Stomach smooth muscle (tissue), 2 donors: ENCODE results near the gene GNAI2.

Experiments used
- H3K27ac ChIP-seq: one replicate; pipeline ENCODE4 v1.7.0; 2013; ENCODE audit warnings: mild to moderate bottlenecking, low read length, inconsistent platforms
- H3K27me3 ChIP-seq, 2 donors: one replicate each; pipeline ENCODE4 v1.7.0; 2013; ENCODE audit warnings: low read length in 2 of 2; ENCODE audit not compliant: insufficient read depth in 2 of 2, control insufficient read depth in 1 of 2
- H3K36me3 ChIP-seq, 2 donors: one replicate each; pipeline ENCODE4 v1.7.0; 2013; ENCODE audit warnings: low read length in 2 of 2; ENCODE audit not compliant: control insufficient read depth in 2 of 2, insufficient read depth in 2 of 2
- H3K4me1 ChIP-seq: one replicate; pipeline ENCODE4 v1.7.0; 2013; ENCODE audit warnings: low read length; ENCODE audit not compliant: control insufficient read depth, insufficient read depth
- H3K4me3 ChIP-seq, 2 donors: one replicate each; pipeline ENCODE4 v1.7.0; 2013; ENCODE audit warnings: low read length in 2 of 2
- H3K9ac ChIP-seq, 2 donors: one replicate each; pipeline ENCODE4 v1.7.0; 2013; ENCODE audit warnings: low read length in 2 of 2, mild to moderate bottlenecking in 1 of 2
- H3K9me3 ChIP-seq, 2 donors: one replicate each; pipeline ENCODE4 v1.7.0; 2013; ENCODE audit warnings: low read length in 2 of 2; ENCODE audit not compliant: control insufficient read depth in 2 of 2
- donor health status: healthy.
- donor health status: Pancreatic carcinoma.

GNAI2 gene

GRCh38 chr3:50264964-50265485, 29.0 kb downstream of the GNAI2 start:
- no peaks in the 10 kb centered on the region for H3K27me3 ChIP-seq
- H3K27ac ChIP-seq, result peak overlapping the region; percentile 96
- no peaks in the 10 kb centered on the region for H3K36me3 ChIP-seq
- H3K9me3 ChIP-seq, result no peaks in the 10 kb centered on the region
- H3K4me3 ChIP-seq, result peak overlapping the region in 1 of 2 donors; percentile 55
- peaks cover 87% of the 10 kb centered on the region for H3K4me1 ChIP-seq
- peak overlapping the region; percentile 58 to 83 for H3K9ac ChIP-seq

GRCh38 chr3:50265571-50265970, 29.6 kb downstream of the GNAI2 start:
- peak overlapping the region in 1 of 2 donors; percentile 55 for H3K4me3 ChIP-seq
- H3K9me3 ChIP-seq, result no peaks in the 10 kb centered on the region
- peak overlapping the region; percentile 51 to 83 for H3K9ac ChIP-seq
- H3K36me3 ChIP-seq, result no peaks in the 10 kb centered on the region
- peaks cover 85% of the 10 kb centered on the region for H3K4me1 ChIP-seq
- H3K27me3 ChIP-seq, result no peaks in the 10 kb centered on the region
- H3K27ac ChIP-seq, result peak overlapping the region; percentile 96

DNA sequence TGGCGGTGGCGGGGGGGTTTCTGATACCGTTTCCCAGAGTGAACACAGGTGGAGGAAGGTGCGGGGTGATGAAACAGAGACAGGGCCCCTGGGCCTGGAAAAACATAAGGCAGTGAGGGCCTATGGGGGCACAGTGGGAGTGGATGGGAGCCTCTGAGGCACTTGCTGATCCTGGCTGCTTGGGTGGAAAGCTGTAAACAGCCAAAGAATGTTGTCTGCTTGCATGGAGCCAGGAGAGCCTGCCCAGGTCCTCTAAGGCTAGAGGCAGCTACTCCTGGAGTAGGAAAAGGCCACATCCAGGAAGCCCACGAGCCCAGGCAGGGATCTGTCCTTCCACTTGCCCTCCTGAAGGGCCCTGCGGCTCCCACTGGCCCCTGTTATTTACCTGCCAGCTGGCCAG, 30.0 kb downstream of the GNAI2 start:
- Histone ChIP-seq H3K4me3 (peak overlapping the region in 1 of 2 donors; percentile 78), H3K27ac (peak overlapping the region; percentile 96), H3K9me3 (no peaks in the 10 kb centered on the region), H3K27me3 (no peaks in the 10 kb centered on the region), H3K4me1 (peaks cover 83% of the 10 kb centered on the region), H3K36me3 (no peaks in the 10 kb centered on the region), H3K9ac (peak overlapping the region; percentile 83 to 87)

DNA sequence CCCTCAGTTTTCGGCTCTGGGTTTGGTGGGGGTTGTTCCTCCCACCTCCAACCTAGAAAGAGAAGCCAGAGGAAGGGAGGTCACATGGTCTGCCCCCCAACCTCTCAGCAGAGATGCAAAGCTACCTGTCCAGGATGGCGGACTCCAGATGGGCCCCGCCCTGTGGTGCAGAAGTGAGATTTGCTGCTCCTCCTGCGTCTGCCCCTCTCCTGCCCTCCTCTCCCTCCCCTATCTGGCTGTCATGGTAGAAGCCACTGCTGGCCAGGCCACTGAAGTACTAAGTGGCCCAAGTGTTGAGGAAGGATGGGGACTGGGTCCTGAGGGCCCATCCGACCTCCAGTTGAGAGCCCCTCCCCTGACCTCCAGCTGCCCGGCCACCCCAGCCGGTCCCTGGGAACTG, 30.8 kb downstream of the GNAI2 start:
- Histone ChIP-seq H3K4me3 (peak overlapping the region; percentile 62 to 78), H3K27me3 (no peaks in the 10 kb centered on the region), H3K36me3 (no peaks in the 10 kb centered on the region), H3K9me3 (no peaks in the 10 kb centered on the region), H3K27ac (peak overlapping the region; percentile 96), H3K4me1 (peaks cover 75% of the 10 kb centered on the region), H3K9ac (peak overlapping the region; percentile 83 to 87)

DNA sequence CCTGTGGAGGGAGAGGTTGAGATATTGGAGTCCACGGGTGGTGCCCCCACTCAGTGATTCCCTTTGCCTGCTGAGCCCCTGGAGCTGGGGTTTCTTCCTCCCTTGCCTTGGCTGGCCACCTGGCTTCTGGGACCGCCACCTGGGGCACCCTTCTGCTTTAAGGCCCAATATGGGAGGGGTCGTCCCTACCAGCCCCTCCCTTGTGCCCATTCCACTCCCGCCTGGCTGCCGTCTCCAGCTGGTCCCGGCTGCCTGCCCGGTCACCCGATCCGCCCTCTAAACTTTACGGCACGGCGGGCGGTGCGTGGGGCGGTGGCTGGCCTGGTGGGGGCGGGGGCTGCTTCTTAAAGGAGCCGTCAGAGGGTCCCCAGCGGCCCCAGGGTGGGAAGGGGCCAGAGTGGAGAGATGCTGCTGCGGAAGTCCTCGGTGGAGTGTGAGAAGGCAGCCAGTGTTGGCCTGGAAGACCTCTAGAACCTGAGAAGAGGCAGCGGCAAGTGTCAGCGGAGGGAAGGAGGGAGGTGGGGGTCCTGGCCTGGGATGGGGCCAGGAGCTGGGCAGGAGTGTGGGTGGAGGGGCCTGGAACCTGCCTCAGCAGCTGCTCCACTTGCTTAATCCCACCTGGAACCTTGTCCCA, 31.4 kb downstream of the GNAI2 start:
- Histone ChIP-seq H3K27me3 (no peaks in the 10 kb centered on the region), H3K9ac (peak overlapping the region; percentile 83 to 87), H3K4me3 (peak overlapping the region; percentile 62 to 78), H3K27ac (peak overlapping the region; percentile 96), H3K4me1 (peaks cover 74% of the 10 kb centered on the region), H3K36me3 (no peaks in the 10 kb centered on the region), H3K9me3 (no peaks in the 10 kb centered on the region)

DNA sequence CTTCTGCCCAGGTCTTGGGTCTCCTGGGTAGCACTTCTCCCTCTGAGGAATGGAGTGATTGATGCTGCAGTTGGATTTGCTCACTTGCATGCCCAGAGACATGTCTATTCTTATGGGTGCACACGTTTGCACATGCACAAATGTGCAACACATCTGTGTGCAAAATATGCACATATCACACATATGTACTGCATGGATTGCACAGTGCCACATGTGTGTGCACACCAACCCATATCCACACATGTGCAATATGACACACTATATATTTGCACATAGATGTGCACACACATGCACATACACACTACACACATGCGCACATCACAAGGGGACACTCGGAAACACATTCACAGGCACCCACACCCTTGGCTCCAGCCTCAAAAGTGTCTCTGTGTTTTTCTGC, 32.3 kb downstream of the GNAI2 start:
- Histone ChIP-seq H3K4me3 (peak overlapping the region; percentile 62 to 78), H3K9ac (peak overlapping the region in 1 of 2 donors; percentile 87), H3K4me1 (peaks cover 74% of the 10 kb centered on the region), H3K27me3 (peaks cover 0 to 3% of the 10 kb centered on the region in 2 donors), H3K9me3 (no peaks in the 10 kb centered on the region), H3K27ac (peak overlapping the region; percentile 96), H3K36me3 (no peaks in the 10 kb centered on the region)

DNA sequence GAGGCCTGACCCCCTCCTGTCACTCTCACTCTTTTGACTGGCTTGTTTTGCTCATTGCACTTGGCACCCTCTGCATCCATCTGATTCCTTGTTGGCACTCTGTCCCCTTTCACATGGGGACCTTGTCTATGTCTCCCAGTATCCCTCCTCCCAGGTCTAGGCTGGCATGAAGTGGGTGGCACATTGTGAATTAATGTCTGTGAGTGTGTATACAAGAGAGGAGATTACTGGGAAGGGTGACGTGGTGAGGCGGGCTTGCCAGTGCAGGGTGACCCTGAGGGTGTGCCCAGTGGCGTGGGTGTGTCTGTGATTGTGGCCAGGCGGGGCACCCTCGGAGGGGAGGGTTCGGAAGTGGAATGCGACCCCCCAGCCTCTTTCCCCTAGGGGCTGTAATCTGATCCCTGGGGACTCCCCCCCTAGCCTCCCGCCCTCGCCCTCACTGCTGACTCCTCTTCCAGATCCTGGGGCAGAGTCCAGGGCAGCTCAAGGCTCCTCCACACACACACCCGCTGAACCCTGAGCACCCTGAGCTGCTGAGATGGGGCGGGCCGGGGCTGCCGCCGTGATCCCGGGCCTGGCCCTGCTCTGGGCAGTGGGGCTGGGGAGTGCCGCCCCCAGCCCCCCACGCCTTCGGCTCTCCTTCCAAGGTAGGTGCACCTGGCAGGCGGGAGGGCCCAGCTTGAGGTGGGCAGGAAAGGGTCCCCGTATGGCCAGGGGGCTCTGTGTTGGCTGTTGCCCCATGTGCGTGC, 32.9 kb downstream of the GNAI2 start, which contains the start of gene SEMA3B:
SEMA3B (plus strand) TSS at position 445 of the 749 bp plus-strand sequence; CDS start at position 539, 94 bp downstream.
- Histone ChIP-seq H3K27ac (peak within 1 kb of the TSS; percentile 96), H3K4me3 (peak within 1 kb of the TSS; percentile 62 to 78), H3K36me3 (no peaks in the 10 kb centered on the region), H3K9ac (peak within 1 kb of the TSS; percentile 83 to 87), H3K4me1 (peaks cover 74% of the 10 kb centered on the region), H3K9me3 (no peaks in the 10 kb centered on the region), H3K27me3 (peaks cover 0 to 9% of the 10 kb centered on the region in 2 donors)

GRCh38 chr3:50269460-50269859, 33.5 kb downstream of the GNAI2 start:
- H3K4me1 ChIP-seq, result peaks cover 70% of the 10 kb centered on the region
- H3K9me3 ChIP-seq, result no peaks in the 10 kb centered on the region
- no peaks in the 10 kb centered on the region for H3K36me3 ChIP-seq
- H3K27me3 ChIP-seq, result peaks cover under 1 to 12% of the 10 kb centered on the region in 2 donors
- peak overlapping the region in 1 of 2 donors; percentile 47 for H3K9ac ChIP-seq
- H3K4me3 ChIP-seq, result peak overlapping the region in 1 of 2 donors; percentile 78
- peak overlapping the region; percentile 37 for H3K27ac ChIP-seq

DNA sequence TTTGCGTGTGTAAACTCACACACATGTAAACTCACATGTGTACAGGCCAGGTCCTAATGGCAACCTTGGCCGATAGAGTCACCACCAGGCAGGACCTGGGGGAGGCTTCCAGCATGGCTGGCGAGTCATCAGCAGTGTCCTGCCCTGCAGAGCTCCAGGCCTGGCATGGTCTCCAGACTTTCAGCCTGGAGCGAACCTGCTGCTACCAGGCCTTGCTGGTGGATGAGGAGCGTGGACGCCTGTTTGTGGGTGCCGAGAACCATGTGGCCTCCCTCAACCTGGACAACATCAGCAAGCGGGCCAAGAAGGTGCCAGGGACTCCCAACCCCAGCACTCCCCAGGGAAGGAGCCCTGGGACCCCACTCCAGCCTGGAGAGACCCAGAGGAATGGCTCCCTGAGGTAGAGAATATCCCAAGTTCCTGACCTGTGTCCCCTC, 34.0 kb downstream of the GNAI2 start:
- Histone ChIP-seq H3K27me3 (peaks cover 3 to 18% of the 10 kb centered on the region in 2 donors), H3K36me3 (no peaks in the 10 kb centered on the region), H3K9me3 (no peaks in the 10 kb centered on the region), H3K4me3 (peak overlapping the region in 1 of 2 donors; percentile 78), H3K9ac (peak overlapping the region in 1 of 2 donors; percentile 13), H3K4me1 (peaks cover 67% of the 10 kb centered on the region), H3K27ac (peak overlapping the region; percentile 37)

DNA sequence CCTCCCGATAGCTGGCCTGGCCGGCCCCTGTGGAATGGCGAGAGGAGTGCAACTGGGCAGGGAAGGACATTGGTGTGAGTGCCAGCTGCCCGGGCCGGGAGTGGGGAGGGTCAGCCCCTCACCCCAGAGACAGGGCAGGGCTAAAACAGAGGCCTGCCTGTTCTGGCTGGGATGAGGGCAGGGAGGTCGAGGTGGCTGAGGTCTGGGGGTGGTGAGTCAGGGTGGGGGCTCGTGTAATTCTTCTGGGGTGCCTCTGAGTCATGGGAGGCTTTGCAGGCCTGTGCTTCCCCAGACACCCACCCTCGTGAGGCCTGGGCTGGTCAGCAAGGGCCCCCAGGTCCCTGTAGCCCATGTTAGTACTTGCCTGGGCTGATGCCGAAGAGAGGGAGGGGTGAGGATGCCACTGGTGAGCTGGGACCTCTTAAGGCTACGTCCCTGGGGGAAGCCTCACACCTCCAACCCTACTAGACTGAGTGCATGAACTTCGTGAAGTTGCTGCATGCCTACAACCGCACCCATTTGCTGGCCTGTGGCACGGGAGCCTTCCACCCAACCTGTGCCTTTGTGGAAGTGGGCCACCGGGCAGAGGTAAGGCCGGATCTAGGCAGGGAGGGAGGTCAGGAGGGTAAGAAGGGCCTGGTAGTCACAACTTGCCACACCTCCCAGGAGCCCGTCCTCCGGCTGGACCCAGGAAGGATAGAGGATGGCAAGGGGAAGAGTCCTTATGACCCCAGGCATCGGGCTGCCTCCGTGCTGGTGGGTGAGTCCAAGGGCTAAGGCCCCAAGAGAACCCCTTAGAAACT, 34.6 kb downstream of the GNAI2 start:
- peak overlapping the region in 1 of 2 donors; percentile 78 for H3K4me3 ChIP-seq
- H3K9ac ChIP-seq, result no peak overlapping the region

More for the DNA sequence above, 34.6 kb downstream of the GNAI2 start:
- no peaks in the 10 kb centered on the region for H3K36me3 ChIP-seq
- H3K27ac ChIP-seq, result no peak overlapping the region
- peaks cover 5 to 20% of the 10 kb centered on the region in 2 donors for H3K27me3 ChIP-seq
- no peaks in the 10 kb centered on the region for H3K9me3 ChIP-seq
- peaks cover 62% of the 10 kb centered on the region for H3K4me1 ChIP-seq
